Left colon (tissue), 2 donors: ENCODE data around the gene AGMO. TPM values are rescaled to one million over a fixed set of nuclear protein-coding genes. Genes with fewer than 3 reads are reported as not detected.
A peak's percentile ranks its signal among the peaks of the same experiment; 100 is the strongest.

Source experiments
- ATAC-seq: fragments of 200-7000 bp; cut with Tn5 transposase; one replicate; pipeline ENCODE4 v1.9.1; 2020; ENCODE audit warnings: mild to moderate bottlenecking, moderate library complexity
- DNase-seq, 2 donors: peaks; one replicate each; pipeline ENCODE4 v3.0.0-alpha.2; 2020
- intact Hi-C, 2 donors: fragments of 100-400 bp; cut with DNase I in 1 of 2; cut with micrococcal nuclease in 1 of 2; formaldehyde crosslinking; loops; one replicate each; pipeline versions ENCODE4 v1.11.2 to v1.14.0; 2022; cut with DNase I, micrococcal nuclease
- total RNA-seq, 2 donors: library from RNA; stranded (reverse); fragmentation: NEBNext Ultra II Directional; extraction: Animal tissue kit (Norgen Biotek cat#: 25700); gene quantifications; one replicate each; pipeline ENCODE4 v1.2.1, GENCODE V29; 2021
- donor health status: DM: no; HTN: no; CAD: no.
- donor health status: DM: yes; HTN: yes; CAD: no.

AGMO gene
- total RNA-seq, 2 donors from 2014 or later = 0.37 to 1.9 TPM

- ATAC-seq (no peak), DNase-seq (no peak)
- intact Hi-C loops = no loop called here
Observed at GRCh38 chr7:15515252-15515651, 46.6 kb downstream of the AGMO start.

GRCh38 chr7:15508258-15508657 lies 53.6 kb downstream of the AGMO start:
- peak; percentile 78 for ATAC-seq
- no peak for DNase-seq
- intact Hi-C loops = no loop called here

- ATAC-seq (no peak), DNase-seq (no peak)
- intact Hi-C loops = no loop called here
Observed at GRCh38 chr7:15507708-15508107, 54.1 kb downstream of the AGMO start.

- intact Hi-C loops = no loop called here
- DNase-seq (no peak), ATAC-seq (no peak)
Observed at GRCh38 chr7:15507171-15507570, 54.6 kb downstream of the AGMO start.

- intact Hi-C loops = no loop called here
- ATAC-seq (no peak), DNase-seq (no peak)
Observed at GRCh38 chr7:15505761-15506160, 56.1 kb downstream of the AGMO start.

- intact Hi-C loops = no loop called here
- ATAC-seq (no peak), DNase-seq (no peak)
Observed at GRCh38 chr7:15504351-15504750, 57.5 kb downstream of the AGMO start.

- DNase-seq (no peak), ATAC-seq (no peak)
- intact Hi-C loops = no loop called here
Observed at GRCh38 chr7:15503603-15504290, 58.1 kb downstream of the AGMO start.

GRCh38 chr7:15498465-15498864 lies 63.4 kb downstream of the AGMO start:
- intact Hi-C loops = no loop called here
- no peak for DNase-seq
- ATAC-seq = no peak

GRCh38 chr7:15495170-15495569 lies 66.6 kb downstream of the AGMO start:
- intact Hi-C loops = no loop called here
- no peak for ATAC-seq
- DNase-seq = no peak

GRCh38 chr7:15494711-15495110 lies 67.1 kb downstream of the AGMO start:
- DNase-seq = no peak
- no peak for ATAC-seq
- intact Hi-C loops = no loop called here

- ATAC-seq = no peak
- DNase-seq = no peak
- intact Hi-C loops = no loop called here
Observed at GRCh38 chr7:15491361-15491760, 70.5 kb downstream of the AGMO start.

- intact Hi-C loops = no loop called here
- ATAC-seq (no peak), DNase-seq (no peak)
Observed at GRCh38 chr7:15490291-15490690, 71.5 kb downstream of the AGMO start.

GRCh38 chr7:15489861-15490260 lies 72.0 kb downstream of the AGMO start:
- intact Hi-C loops = no loop called here
- ATAC-seq (no peak), DNase-seq (no peak)

- ATAC-seq (no peak), DNase-seq (no peak)
- intact Hi-C loops = no loop called here
Observed at GRCh38 chr7:15489383-15489782, 72.4 kb downstream of the AGMO start.

GRCh38 chr7:15488401-15488800 lies 73.4 kb downstream of the AGMO start:
- no peak for ATAC-seq
- DNase-seq = no peak
- intact Hi-C loops = no loop called here

- ATAC-seq (no peak), DNase-seq (no peak)
- intact Hi-C loops = no loop called here
Observed at GRCh38 chr7:15487896-15488295, 73.9 kb downstream of the AGMO start.

- intact Hi-C loops = no loop called here
- no peak for DNase-seq
- no peak for ATAC-seq
Observed at GRCh38 chr7:15485998-15486397, 75.8 kb downstream of the AGMO start.

GRCh38 chr7:15485431-15485830 lies 76.4 kb downstream of the AGMO start:
- no peak for DNase-seq
- no peak for ATAC-seq
- intact Hi-C loops = no loop called here

GRCh38 chr7:15481132-15481531 lies 80.7 kb downstream of the AGMO start:
- no peak for DNase-seq
- ATAC-seq = no peak
- intact Hi-C loops = no loop called here

GRCh38 chr7:15478401-15478800 lies 83.4 kb downstream of the AGMO start:
- intact Hi-C loops = no loop called here
- ATAC-seq (no peak), DNase-seq (no peak)

GRCh38 chr7:15476531-15476918 lies 85.3 kb downstream of the AGMO start:
- DNase-seq (no peak), ATAC-seq (peak; percentile 13)
- intact Hi-C loops = no loop called here
